ENCODE measurements around the gene SPDEF.

Gene SPDEF

GRCh38 chr6:34512738-34513115 lies 43.4 kb downstream of the SPDEF start:
- DNase-seq: no peak

GRCh38 chr6:34511915-34512737 lies 44.0 kb downstream of the SPDEF start:
- no peak for DNase-seq

- DNase-seq: no peak
These were observed 44.8 kb downstream of the SPDEF start for GRCh38 chr6:34511214-34511914.

- no peak for DNase-seq
These were observed 45.8 kb downstream of the SPDEF start for GRCh38 chr6:34510299-34510698.

GRCh38 chr6:34509782-34510181 lies 46.3 kb downstream of the SPDEF start:
- DNase-seq: no peak

GRCh38 chr6:34508425-34508824 lies 47.7 kb downstream of the SPDEF start:
- DNase-seq: no peak

GRCh38 chr6:34506718-34507117 lies 49.4 kb downstream of the SPDEF start:
- DNase-seq: no peak

- DNase-seq: no peak
These were observed 58.7 kb downstream of the SPDEF start for GRCh38 chr6:34497411-34497810.

GRCh38 chr6:34496103-34496685 lies 59.9 kb downstream of the SPDEF start:
- no peak for DNase-seq

GRCh38 chr6:34494973-34495372 lies 61.2 kb downstream of the SPDEF start:
- no peak for DNase-seq

- DNase-seq: no peak
These were observed 62.8 kb downstream of the SPDEF start for GRCh38 chr6:34493344-34493743.

- no peak for DNase-seq
These were observed 65.1 kb downstream of the SPDEF start for GRCh38 chr6:34491091-34491430.

GRCh38 chr6:34490390-34491090 lies 65.6 kb downstream of the SPDEF start:
- no peak for DNase-seq

GRCh38 chr6:34489207-34489805 lies 66.8 kb downstream of the SPDEF start:
- DNase-seq: no peak
